ENCODE results near the gene ZSWIM2.
"Not testable (repeated sequence)": the region's sequence is repeated elsewhere in the genome, so short reads cannot be mapped to it uniquely, and the experiment has no call there.

The ZSWIM2 gene

GRCh38 chr2:186841940-186842339 is 7.0 kb downstream of the ZSWIM2 start:
- no peak for TF ChIP-seq CTCF (IDR thresholded peaks at IDR 0.05; ENCODE audit: low read depth, low read length)
- no peak for DNase-seq (ENCODE audit: extremely low read depth, low read depth)

GRCh38 chr2:186835628-186836027 is 13.3 kb downstream of the ZSWIM2 start:
- TF ChIP-seq CTCF (IDR thresholded peaks at IDR 0.05; ENCODE audit: low read depth, low read length), result no peak
- no peak for DNase-seq (ENCODE audit: extremely low read depth, low read depth)

GRCh38 chr2:186827862-186828492 is 21.0 kb downstream of the ZSWIM2 start:
- DNase-seq (ENCODE audit: extremely low read depth, low read depth), result no peak

GRCh38 chr2:186827411-186827810 is 21.6 kb downstream of the ZSWIM2 start:
- DNase-seq (ENCODE audit: extremely low read depth, low read depth), result no peak
- TF ChIP-seq CTCF (IDR thresholded peaks at IDR 0.05; ENCODE audit: low read depth, low read length), result no peak

More at GRCh38 chr2:186827862-186828492, 21.0 kb downstream of the ZSWIM2 start:
- TF ChIP-seq CTCF (IDR thresholded peaks at IDR 0.05; ENCODE audit: low read depth, low read length), result no peak

- DNase-seq (ENCODE audit: extremely low read depth, low read depth), result no peak
These were observed 26.6 kb downstream of the ZSWIM2 start for GRCh38 chr2:186822323-186822722.

GRCh38 chr2:186820303-186820702 is 28.7 kb downstream of the ZSWIM2 start:
- no peak for DNase-seq (ENCODE audit: extremely low read depth, low read depth)
- TF ChIP-seq CTCF (IDR thresholded peaks at IDR 0.05; ENCODE audit: low read depth, low read length), result no peak

More at GRCh38 chr2:186822323-186822722, 26.6 kb downstream of the ZSWIM2 start:
- no peak for TF ChIP-seq CTCF (IDR thresholded peaks at IDR 0.05; ENCODE audit: low read depth, low read length)

GRCh38 chr2:186811760-186812159 is 37.2 kb downstream of the ZSWIM2 start:
- not testable (repeated sequence) for DNase-seq (ENCODE audit: extremely low read depth, low read depth)

GRCh38 chr2:186806591-186806990 is 42.4 kb downstream of the ZSWIM2 start:
- no peak for TF ChIP-seq CTCF (IDR thresholded peaks at IDR 0.05; ENCODE audit: low read depth, low read length)
- DNase-seq (ENCODE audit: extremely low read depth, low read depth), result no peak

GRCh38 chr2:186798604-186799003 is 50.4 kb downstream of the ZSWIM2 start:
- not testable (repeated sequence) for DNase-seq (ENCODE audit: extremely low read depth, low read depth)
